Measurements from ENCODE around the gene SHTN1.

SHTN1 gene

DNA sequence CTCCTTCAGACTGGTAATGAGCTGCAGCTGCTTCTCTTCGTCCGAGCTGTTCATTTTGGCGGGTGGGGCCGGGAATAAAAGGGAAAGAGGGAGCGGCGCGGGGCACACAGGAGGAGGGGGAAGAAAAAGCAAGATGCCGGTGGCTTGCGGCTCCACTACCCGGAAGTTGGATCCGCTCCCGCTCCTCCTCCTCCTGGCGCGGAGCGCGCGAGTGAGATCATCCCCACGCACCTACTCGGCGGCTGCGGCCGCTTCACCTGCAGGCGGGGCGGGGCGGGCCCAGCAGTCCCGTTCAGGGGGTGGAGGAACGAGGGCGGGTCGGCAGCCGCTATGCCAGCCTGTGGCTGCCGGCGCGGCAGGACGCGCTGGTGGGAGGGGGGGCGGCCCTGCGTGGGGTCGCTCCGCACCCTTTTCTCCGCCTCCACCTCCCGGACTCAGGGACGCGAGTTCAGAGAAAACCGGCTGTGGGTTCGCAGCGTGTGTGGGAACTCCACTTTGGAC, at the start of gene SHTN1:
TSS of gene SHTN1 (minus strand) at position 162 of the 501 bp plus-strand sequence. CDS start at position 54, 108 bp downstream.
- Histone ChIP-seq H3K9me3 (ENCODE audit: insufficient read depth, low read depth, low read length) (no peaks in the 10 kb centered on the region), H3F3A (ENCODE audit: low read depth) (no peaks in the 10 kb centered on the region), H3K4me1 (ENCODE audit: insufficient read depth, low read length, poor library complexity, severe bottlenecking) (no peaks in the 10 kb centered on the region), H4K20me1 (ENCODE audit: insufficient read depth, low read length, poor library complexity, severe bottlenecking) (no peaks in the 10 kb centered on the region), H3K9ac (ENCODE audit: low read depth, low read length, poor library complexity, severe bottlenecking) (no peak within 1 kb of the TSS), H2AFZ (ENCODE audit: low read length) (no peak within 1 kb of the TSS), H3K4me2 (ENCODE audit: low read depth, low read length, poor library complexity, severe bottlenecking) (no peak within 1 kb of the TSS), H3K27me3 (ENCODE audit: insufficient read depth, low read length, poor library complexity, severe bottlenecking) (no peaks in the 10 kb centered on the region), H3K36me3 (ENCODE audit: insufficient read depth, low read length) (no peaks in the 10 kb centered on the region), H3K9me2 (replicated peaks; ENCODE audit: low read depth, low read length) (0 out of 2 replicates have a peak, but pooled peaks cover 4% of the 10 kb centered on the region), H3K79me2 (ENCODE audit: insufficient read depth, low read length) (no peaks in the 10 kb centered on the region), H3K4me3 (ENCODE audit: low read length, poor library complexity, severe bottlenecking) (no peak within 1 kb of the TSS)
- TF ChIP-seq, protein P1, sequence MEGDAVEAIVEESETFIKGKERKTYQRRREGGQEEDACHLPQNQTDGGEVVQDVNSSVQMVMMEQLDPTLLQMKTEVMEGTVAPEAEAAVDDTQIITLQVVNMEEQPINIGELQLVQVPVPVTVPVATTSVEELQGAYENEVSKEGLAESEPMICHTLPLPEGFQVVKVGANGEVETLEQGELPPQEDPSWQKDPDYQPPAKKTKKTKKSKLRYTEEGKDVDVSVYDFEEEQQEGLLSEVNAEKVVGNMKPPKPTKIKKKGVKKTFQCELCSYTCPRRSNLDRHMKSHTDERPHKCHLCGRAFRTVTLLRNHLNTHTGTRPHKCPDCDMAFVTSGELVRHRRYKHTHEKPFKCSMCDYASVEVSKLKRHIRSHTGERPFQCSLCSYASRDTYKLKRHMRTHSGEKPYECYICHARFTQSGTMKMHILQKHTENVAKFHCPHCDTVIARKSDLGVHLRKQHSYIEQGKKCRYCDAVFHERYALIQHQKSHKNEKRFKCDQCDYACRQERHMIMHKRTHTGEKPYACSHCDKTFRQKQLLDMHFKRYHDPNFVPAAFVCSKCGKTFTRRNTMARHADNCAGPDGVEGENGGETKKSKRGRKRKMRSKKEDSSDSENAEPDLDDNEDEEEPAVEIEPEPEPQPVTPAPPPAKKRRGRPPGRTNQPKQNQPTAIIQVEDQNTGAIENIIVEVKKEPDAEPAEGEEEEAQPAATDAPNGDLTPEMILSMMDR (conservative IDR thresholded peaks at IDR 0.05; ENCODE audit: low read length) = no peak
- no peak for TF ChIP-seq EZH2phosphoT487 (IDR thresholded peaks at IDR 0.05; ENCODE audit: borderline replicate concordance)

- no peaks in the 10 kb centered on the region for H3F3A ChIP-seq (ENCODE audit: low read depth)
Measured at GRCh38 chr10:117053482-117053881, 48.5 kb upstream of the SHTN1 start.

GRCh38 chr10:117047947-117048346, 43.0 kb upstream of the SHTN1 start:
- Histone ChIP-seq H3K4me1 (ENCODE audit: insufficient read depth, low read length, poor library complexity, severe bottlenecking) (no peaks in the 10 kb centered on the region), H3F3A (ENCODE audit: low read depth) (no peaks in the 10 kb centered on the region), H3K9ac (ENCODE audit: low read depth, low read length, poor library complexity, severe bottlenecking) (no peak overlapping the region), H3K4me2 (ENCODE audit: low read depth, low read length, poor library complexity, severe bottlenecking) (no peak overlapping the region), H3K79me2 (ENCODE audit: insufficient read depth, low read length) (no peaks in the 10 kb centered on the region), H3K9me3 (ENCODE audit: insufficient read depth, low read depth, low read length) (0 out of 2 replicates have a peak, but pooled peaks cover 3% of the 10 kb centered on the region), H3K27me3 (ENCODE audit: insufficient read depth, low read length, poor library complexity, severe bottlenecking) (no peaks in the 10 kb centered on the region), H3K4me3 (ENCODE audit: low read length, poor library complexity, severe bottlenecking) (no peak overlapping the region), H2AFZ (ENCODE audit: low read length) (no peak overlapping the region), H3K9me2 (replicated peaks; ENCODE audit: low read depth, low read length) (no peaks in the 10 kb centered on the region), H3K36me3 (ENCODE audit: insufficient read depth, low read length) (no peaks in the 10 kb centered on the region), H4K20me1 (ENCODE audit: insufficient read depth, low read length, poor library complexity, severe bottlenecking) (no peaks in the 10 kb centered on the region)
- no peak for TF ChIP-seq EZH2phosphoT487 (IDR thresholded peaks at IDR 0.05; ENCODE audit: borderline replicate concordance)
- TF ChIP-seq, protein P1 (conservative IDR thresholded peaks at IDR 0.05; ENCODE audit: low read length) = no peak

More at GRCh38 chr10:117053482-117053881, 48.5 kb upstream of the SHTN1 start:
- Histone ChIP-seq H3K36me3 (ENCODE audit: insufficient read depth, low read length) (no peaks in the 10 kb centered on the region), H3K4me2 (ENCODE audit: low read depth, low read length, poor library complexity, severe bottlenecking) (no peak overlapping the region), H3K79me2 (ENCODE audit: insufficient read depth, low read length) (no peaks in the 10 kb centered on the region), H3K4me3 (ENCODE audit: low read length, poor library complexity, severe bottlenecking) (no peak overlapping the region), H2AFZ (ENCODE audit: low read length) (no peak overlapping the region), H3K9ac (ENCODE audit: low read depth, low read length, poor library complexity, severe bottlenecking) (no peak overlapping the region), H3K9me2 (replicated peaks; ENCODE audit: low read depth, low read length) (no peaks in the 10 kb centered on the region), H4K20me1 (ENCODE audit: insufficient read depth, low read length, poor library complexity, severe bottlenecking) (no peaks in the 10 kb centered on the region), H3K9me3 (ENCODE audit: insufficient read depth, low read depth, low read length) (no peaks in the 10 kb centered on the region), H3K4me1 (ENCODE audit: insufficient read depth, low read length, poor library complexity, severe bottlenecking) (no peaks in the 10 kb centered on the region), H3K27me3 (ENCODE audit: insufficient read depth, low read length, poor library complexity, severe bottlenecking) (no peaks in the 10 kb centered on the region)
- TF ChIP-seq, protein P1 (conservative IDR thresholded peaks at IDR 0.05; ENCODE audit: low read length) = no peak
- no peak for TF ChIP-seq EZH2phosphoT487 (IDR thresholded peaks at IDR 0.05; ENCODE audit: borderline replicate concordance)
